Activated CD8-positive, alpha-beta T cell treated with anti-CD3 and anti-CD28 coated beads, Interleukin-2, amount 10 ng/mL, durations not matched to agents 7 days and 5 days (primary cell): Measurements from ENCODE around the gene VASH1. TPM values are rescaled to one million over a fixed set of nuclear protein-coding genes. Genes with fewer than 3 reads are reported as not detected.

Source experiments
- ATAC-seq: fragments of 150-1000 bp; cut with Tn5 transposase; one replicate; pipeline ENCODE4 v1.10.0; 2021; ENCODE audit warnings: moderate library complexity
- CTCF ChIA-PET: fragments of 350-600 bp; sonication (Branson Sonifier 250); formaldehyde crosslinking; loops from one replicate; lab custom pipeline; 2021; ENCODE audit warnings: antibody characterized with exemption; lab: Charles Lee
- POLR2A ChIA-PET: fragments of 350-600 bp; sonication (Branson Sonifier 250); formaldehyde crosslinking; loops from one replicate; lab custom pipeline; 2021; ENCODE audit warnings: antibody characterized with exemption; lab: Charles Lee
- DNase-seq: peaks from one replicate; pipeline ENCODE4 v3.0.0-alpha.2; 2020
- H3K27ac Mint-ChIP-seq: one replicate; pipeline ENCODE4 v1.8.0; 2021; ENCODE audit warnings: mild to moderate bottlenecking, mixed read lengths
- H3K27me3 Mint-ChIP-seq: one replicate; pipeline ENCODE4 v1.8.0; 2021; ENCODE audit warnings: low read depth, mixed read lengths
- H3K36me3 Mint-ChIP-seq: one replicate; pipeline ENCODE4 v1.8.0; 2021; ENCODE audit warnings: low read depth, mixed read lengths
- H3K4me1 Mint-ChIP-seq: one replicate; pipeline ENCODE4 v1.8.0; 2021; ENCODE audit warnings: low read depth, mixed read lengths
- H3K4me3 Mint-ChIP-seq: one replicate; pipeline ENCODE4 v1.8.0; 2021; ENCODE audit warnings: mild to moderate bottlenecking, mixed read lengths
- H3K9me3 Mint-ChIP-seq: one replicate; pipeline ENCODE4 v1.8.0; 2022; ENCODE audit warnings: mixed read lengths; ENCODE audit not compliant: insufficient read depth
- total RNA-seq, 2 experiments: library from RNA; stranded (reverse); gene quantifications; one replicate each; pipeline ENCODE4 v1.2.3, GENCODE V29; 2021

The VASH1 gene
- total RNA-seq, 2 experiments from 2014 or later: 3.1 to 3.4 TPM

GRCh38 chr14:76826122-76826521 is 64.9 kb downstream of the VASH1 start, which contains the start of gene LRRC74A:
TSS of gene LRRC74A (plus strand) at chr14:76826408. CDS start at chr14:76826698, 290 bp downstream.
- no peak within 1 kb of the TSS for H3K4me3 Mint-ChIP-seq
- H3K9me3 Mint-ChIP-seq: no peaks in the 10 kb centered on the region
- no peaks in the 10 kb centered on the region for H3K36me3 Mint-ChIP-seq
- ATAC-seq (no peak), DNase-seq (no peak)
- peaks cover 5% of the 10 kb centered on the region for H3K27me3 Mint-ChIP-seq
- ChIA-PET CTCF (no interaction called here), POLR2A (no interaction called here)
- H3K27ac Mint-ChIP-seq: no peak within 1 kb of the TSS
- H3K4me1 Mint-ChIP-seq: no peaks in the 10 kb centered on the region

- Mint-ChIP-seq H3K36me3 (no peaks in the 10 kb centered on the region), H3K9me3 (no peaks in the 10 kb centered on the region), H3K27me3 (peaks cover 7% of the 10 kb centered on the region), H3K4me3 (no peak overlapping the region), H3K27ac (no peak overlapping the region), H3K4me1 (no peaks in the 10 kb centered on the region)
- DNase-seq (no peak), ATAC-seq (no peak)
- POLR2A ChIA-PET: no interaction called here
- CTCF ChIA-PET: no interaction called here
Measured at GRCh38 chr14:76827696-76828296, 66.5 kb downstream of the VASH1 start.

GRCh38 chr14:76828339-76829012 is 67.2 kb downstream of the VASH1 start:
- Mint-ChIP-seq H3K27me3 (peaks cover 9% of the 10 kb centered on the region), H3K36me3 (no peaks in the 10 kb centered on the region), H3K9me3 (no peaks in the 10 kb centered on the region), H3K4me3 (no peak overlapping the region), H3K27ac (no peak overlapping the region), H3K4me1 (no peaks in the 10 kb centered on the region)
- POLR2A ChIA-PET: no interaction called here
- ATAC-seq: no peak
- CTCF ChIA-PET: interaction anchor here (1.6 kb wide), 1 partner anchor 85 kb away, joined by 3 read pairs; no protein-coding TSS in a partner anchor
- no peak for DNase-seq

GRCh38 chr14:76829013-76829365 is 67.7 kb downstream of the VASH1 start:
- Mint-ChIP-seq H3K4me3 (no peak overlapping the region), H3K27ac (no peak overlapping the region), H3K4me1 (no peaks in the 10 kb centered on the region), H3K9me3 (no peaks in the 10 kb centered on the region), H3K27me3 (peaks cover 9% of the 10 kb centered on the region), H3K36me3 (no peaks in the 10 kb centered on the region)
- POLR2A ChIA-PET: no interaction called here
- CTCF ChIA-PET: interaction anchor here (1.6 kb wide), 1 partner anchor 84 kb away, joined by 3 read pairs; no protein-coding TSS in a partner anchor
- no peak for ATAC-seq
- DNase-seq: no peak

- no peak for ATAC-seq
- Mint-ChIP-seq H3K4me3 (no peak overlapping the region), H3K27me3 (peaks cover 11% of the 10 kb centered on the region), H3K9me3 (no peaks in the 10 kb centered on the region), H3K27ac (no peak overlapping the region), H3K36me3 (no peaks in the 10 kb centered on the region), H3K4me1 (no peaks in the 10 kb centered on the region)
- no peak for DNase-seq
- ChIA-PET CTCF (interaction anchor here (1.6 kb wide), 1 partner anchor 83 kb away, joined by 3 read pairs; no protein-coding TSS in a partner anchor), POLR2A (no interaction called here)
Measured at GRCh38 chr14:76829650-76830421, 68.6 kb downstream of the VASH1 start.

- no peaks in the 10 kb centered on the region for H3K4me1 Mint-ChIP-seq
- H3K27ac Mint-ChIP-seq: no peak overlapping the region
Measured at GRCh38 chr14:76830556-76830955, 69.3 kb downstream of the VASH1 start.

GRCh38 chr14:76832503-76832988 is 71.3 kb downstream of the VASH1 start:
- DNase-seq: no peak
- H3K27ac Mint-ChIP-seq: no peak overlapping the region
- H3K4me1 Mint-ChIP-seq: no peaks in the 10 kb centered on the region
- POLR2A ChIA-PET: no interaction called here
- H3K36me3 Mint-ChIP-seq: no peaks in the 10 kb centered on the region
- ATAC-seq: no peak
- H3K27me3 Mint-ChIP-seq: peaks cover 11% of the 10 kb centered on the region
- H3K9me3 Mint-ChIP-seq: no peaks in the 10 kb centered on the region
- CTCF ChIA-PET: interaction anchor here (0.9 to 1.6 kb wide), 4 partner anchors 14 to 263 kb away, joined by 3 to 7 read pairs (median 3); no protein-coding TSS in a partner anchor
- H3K4me3 Mint-ChIP-seq: no peak overlapping the region

More at GRCh38 chr14:76830556-76830955, 69.3 kb downstream of the VASH1 start:
- DNase-seq (no peak), ATAC-seq (no peak)
- CTCF ChIA-PET: no interaction called here
- H3K36me3 Mint-ChIP-seq: no peaks in the 10 kb centered on the region
- no peaks in the 10 kb centered on the region for H3K9me3 Mint-ChIP-seq
- H3K4me3 Mint-ChIP-seq: no peak overlapping the region
- POLR2A ChIA-PET: no interaction called here
- H3K27me3 Mint-ChIP-seq: peaks cover 9% of the 10 kb centered on the region

Other genes starting within 250 kb of the VASH1 start
- 10 to 100 TPM; 11.5 to 13.7 TPM for gene ANGEL1, start 51.4 kb downstream of the VASH1 start, total RNA-seq
- not detected for gene LRRC74A, start 64.9 kb downstream of the VASH1 start, total RNA-seq